ENCODE measurements around the gene KRTAP10-1.
A peak's percentile ranks its signal among the peaks of the same experiment; 100 is the strongest.

The KRTAP10-1 gene

GRCh38 chr21:44527983-44528633, 11.9 kb downstream of the KRTAP10-1 start:
- DNase-seq (ENCODE audit: low spot score), result no peak

- DNase-seq (ENCODE audit: low spot score), result no peak
Measured at GRCh38 chr21:44527156-44527982, 12.6 kb downstream of the KRTAP10-1 start.

- DNase-seq (ENCODE audit: low spot score), result no peak
Measured at GRCh38 chr21:44526096-44526997, 13.6 kb downstream of the KRTAP10-1 start.

- DNase-seq (ENCODE audit: low spot score), result no peak
Measured at GRCh38 chr21:44525391-44526095, 14.5 kb downstream of the KRTAP10-1 start.

- no peak for DNase-seq (ENCODE audit: low spot score)
Measured at GRCh38 chr21:44524414-44525371, 15.3 kb downstream of the KRTAP10-1 start.

GRCh38 chr21:44523567-44524413, 16.2 kb downstream of the KRTAP10-1 start:
- no peak for DNase-seq (ENCODE audit: low spot score)

- DNase-seq (ENCODE audit: low spot score), result no peak
Measured at GRCh38 chr21:44522753-44523204, 17.2 kb downstream of the KRTAP10-1 start.

- no peak for DNase-seq (ENCODE audit: low spot score)
Measured at GRCh38 chr21:44521928-44522752, 17.9 kb downstream of the KRTAP10-1 start.

GRCh38 chr21:44521301-44521927, 18.6 kb downstream of the KRTAP10-1 start:
- no peak for DNase-seq (ENCODE audit: low spot score)

GRCh38 chr21:44520326-44521300, 19.4 kb downstream of the KRTAP10-1 start:
- no peak for DNase-seq (ENCODE audit: low spot score)

- DNase-seq (ENCODE audit: low spot score), result no peak
Measured at GRCh38 chr21:44519346-44520325, 20.4 kb downstream of the KRTAP10-1 start.

GRCh38 chr21:44518686-44519085, 21.3 kb downstream of the KRTAP10-1 start:
- DNase-seq (ENCODE audit: low spot score), result no peak

- DNase-seq (ENCODE audit: low spot score), result peak; percentile 45
Measured at GRCh38 chr21:44517175-44517899, 22.7 kb downstream of the KRTAP10-1 start.

- DNase-seq (ENCODE audit: low spot score), result no peak
Measured at GRCh38 chr21:44516828-44517174, 23.2 kb downstream of the KRTAP10-1 start.

GRCh38 chr21:44516342-44516741, 23.7 kb downstream of the KRTAP10-1 start:
- no peak for DNase-seq (ENCODE audit: low spot score)

Measured in pons (tissue), 1 donor.